ENCODE measurements around the gene PITPNM3.

PITPNM3 gene

DNA sequence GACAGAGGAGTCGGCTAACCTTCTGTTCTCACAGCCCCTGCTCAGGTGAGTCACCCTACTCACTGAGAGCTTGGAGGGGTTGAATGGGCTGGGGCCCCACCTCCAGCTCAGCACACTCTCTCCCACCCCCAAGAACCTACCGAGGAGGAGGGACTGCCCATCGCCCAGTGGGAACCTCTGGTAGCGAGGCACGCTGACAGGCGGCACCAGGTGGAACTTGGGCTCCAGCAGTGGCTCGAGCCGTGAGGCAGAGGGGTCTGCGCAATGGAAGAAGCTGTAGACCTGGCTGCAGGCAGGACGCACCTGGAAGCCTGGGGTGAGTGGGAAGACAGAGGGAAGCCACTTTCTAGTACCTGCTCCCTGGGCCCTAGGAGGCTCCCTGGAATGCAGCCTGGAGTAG is 83.8 kb downstream of the PITPNM3 start:
- TF ChIP-seq CREB1 (IDR thresholded peaks at IDR 0.05; ENCODE audit: low read depth), result no peak
- no peak for TF ChIP-seq RAD21 (IDR thresholded peaks at IDR 0.05; ENCODE audit: low read depth)
- TF ChIP-seq CEBPB (IDR thresholded peaks at IDR 0.05), result no peak
- no peak for TF ChIP-seq ZBTB7A (IDR thresholded peaks at IDR 0.05; ENCODE audit: low read depth)
- TF ChIP-seq TCF12 (IDR thresholded peaks at IDR 0.05; ENCODE audit: low read depth), result no peak
- TF ChIP-seq FOXM1 (IDR thresholded peaks at IDR 0.05; ENCODE audit: borderline replicate concordance, low read depth), result no peak
- no peak for TF ChIP-seq EGR1 (IDR thresholded peaks at IDR 0.05)
- TF ChIP-seq YY1 (IDR thresholded peaks at IDR 0.05; ENCODE audit: low read depth), result no peak
- no peak for TF ChIP-seq TEAD4 (IDR thresholded peaks at IDR 0.05)
- no peak for TF ChIP-seq TAF1 (IDR thresholded peaks at IDR 0.05; ENCODE audit: low read depth)
- TF ChIP-seq EP300 (IDR thresholded peaks at IDR 0.05; ENCODE audit: borderline replicate concordance), result no peak
- TF ChIP-seq REST (IDR thresholded peaks at IDR 0.05; ENCODE audit: low read depth), result no peak
- TF ChIP-seq MAX (IDR thresholded peaks at IDR 0.05), result no peak
- TF ChIP-seq NFIC (IDR thresholded peaks at IDR 0.05), result no peak
- no peak for TF ChIP-seq USF1 (IDR thresholded peaks at IDR 0.05)

DNA sequence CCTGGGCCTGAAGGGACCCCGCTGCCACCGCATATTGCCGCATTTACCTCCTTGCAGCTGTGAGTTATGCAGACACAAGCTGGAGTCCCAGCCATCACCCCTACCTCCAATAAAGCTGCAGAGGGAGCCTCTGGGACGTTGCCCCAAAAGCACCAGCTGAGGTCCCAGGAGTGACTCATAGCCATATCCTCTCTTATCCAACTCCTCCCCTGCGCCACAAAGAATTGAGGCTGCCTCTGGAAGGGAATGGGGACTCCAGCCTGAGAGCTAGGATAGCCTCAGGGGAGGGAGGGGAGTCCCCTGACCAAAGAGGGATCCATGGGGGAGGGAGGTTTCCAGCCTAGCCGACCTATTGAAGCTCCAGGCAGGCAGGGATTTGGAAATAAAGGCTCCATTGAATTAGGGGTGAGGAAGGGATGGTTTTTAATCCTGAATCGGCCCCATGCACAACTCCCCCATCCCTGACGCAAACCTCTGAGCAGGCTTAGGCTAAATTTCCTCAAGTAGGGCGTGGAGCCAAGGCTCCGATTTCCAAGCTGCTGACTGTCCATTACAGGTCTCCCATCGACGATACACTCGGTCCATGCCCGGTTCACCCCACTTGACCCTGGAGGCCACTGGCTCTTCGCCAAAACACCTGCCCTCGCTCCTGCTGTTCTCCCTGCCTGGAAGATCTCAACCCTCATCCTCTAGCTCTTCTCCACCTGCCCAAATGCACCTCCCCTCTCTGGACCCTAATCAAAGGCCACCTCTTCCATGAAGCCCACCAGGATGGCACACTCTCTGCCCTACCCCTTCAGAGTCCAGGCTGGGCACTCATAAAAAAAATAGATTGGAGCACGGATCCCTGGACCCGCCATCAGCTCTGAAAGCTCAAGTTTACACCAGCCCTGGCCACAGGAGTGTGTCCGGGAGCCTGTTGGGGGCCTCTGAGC is 84.6 kb downstream of the PITPNM3 start:
- no peak for TF ChIP-seq USF1 (IDR thresholded peaks at IDR 0.05)
- TF ChIP-seq CREB1 (IDR thresholded peaks at IDR 0.05; ENCODE audit: low read depth), result no peak
- no peak for TF ChIP-seq NFIC (IDR thresholded peaks at IDR 0.05)
- TF ChIP-seq RAD21 (IDR thresholded peaks at IDR 0.05; ENCODE audit: low read depth), result no peak

DNA sequence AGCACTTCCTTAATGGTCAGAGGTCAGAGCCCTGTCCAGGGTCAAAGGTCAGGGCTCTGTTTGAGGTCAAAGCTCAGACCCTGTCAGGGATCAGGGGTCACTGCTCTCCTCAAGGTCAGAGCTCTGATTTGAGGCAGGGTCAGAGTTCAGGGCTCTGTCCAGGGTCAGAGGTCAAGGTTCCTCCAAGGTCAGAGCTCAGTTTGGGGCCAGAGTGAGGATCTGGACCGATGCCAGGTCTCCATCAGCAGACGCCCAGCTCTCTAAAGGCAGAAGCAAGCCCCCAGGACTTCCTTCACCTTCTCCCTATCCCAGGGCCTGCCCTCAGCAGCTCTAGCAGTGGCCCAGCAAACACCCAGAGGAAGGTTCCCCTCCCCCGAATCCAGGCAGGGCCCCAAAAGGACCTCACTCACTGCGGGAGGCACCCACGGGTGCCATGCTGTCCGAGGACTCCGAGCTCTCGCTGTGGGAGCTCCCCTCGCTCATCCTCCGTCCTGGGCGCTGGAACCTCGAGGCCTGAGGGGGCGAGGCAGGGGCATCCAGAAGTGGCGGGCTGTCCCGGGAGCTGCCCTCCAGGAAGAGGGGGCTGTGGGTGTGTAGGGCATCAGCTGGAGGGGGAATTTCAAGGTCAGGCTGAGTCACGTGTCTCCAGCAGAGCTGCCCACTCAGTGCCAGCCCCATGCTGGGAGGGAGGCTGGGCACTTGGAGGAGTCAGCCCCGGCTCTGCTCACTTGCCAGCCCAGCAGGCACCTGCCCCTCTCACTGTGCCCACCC is 85.4 kb downstream of the PITPNM3 start:
- no peak for TF ChIP-seq USF1 (IDR thresholded peaks at IDR 0.05)
- TF ChIP-seq EP300 (IDR thresholded peaks at IDR 0.05; ENCODE audit: borderline replicate concordance), result no peak
- no peak for TF ChIP-seq FOXM1 (IDR thresholded peaks at IDR 0.05; ENCODE audit: borderline replicate concordance, low read depth)
- TF ChIP-seq TAF1 (IDR thresholded peaks at IDR 0.05; ENCODE audit: low read depth), result no peak
- no peak for TF ChIP-seq REST (IDR thresholded peaks at IDR 0.05; ENCODE audit: low read depth)
- TF ChIP-seq YY1 (IDR thresholded peaks at IDR 0.05; ENCODE audit: low read depth), result no peak
- TF ChIP-seq NFIC (IDR thresholded peaks at IDR 0.05), result no peak
- TF ChIP-seq ZBTB7A (IDR thresholded peaks at IDR 0.05; ENCODE audit: low read depth), result no peak
- TF ChIP-seq RAD21 (IDR thresholded peaks at IDR 0.05; ENCODE audit: low read depth), result no peak
- no peak for TF ChIP-seq CEBPB (IDR thresholded peaks at IDR 0.05)
- no peak for TF ChIP-seq TCF12 (IDR thresholded peaks at IDR 0.05; ENCODE audit: low read depth)

- no peak for TF ChIP-seq TEAD4 (IDR thresholded peaks at IDR 0.05)
- no peak for TF ChIP-seq MAX (IDR thresholded peaks at IDR 0.05)
- no peak for TF ChIP-seq TAF1 (IDR thresholded peaks at IDR 0.05; ENCODE audit: low read depth)
- TF ChIP-seq EGR1 (IDR thresholded peaks at IDR 0.05), result no peak
- TF ChIP-seq CREB1 (IDR thresholded peaks at IDR 0.05; ENCODE audit: low read depth), result no peak
- TF ChIP-seq FOXM1 (IDR thresholded peaks at IDR 0.05; ENCODE audit: borderline replicate concordance, low read depth), result no peak
- no peak for TF ChIP-seq RAD21 (IDR thresholded peaks at IDR 0.05; ENCODE audit: low read depth)
- no peak for TF ChIP-seq EP300 (IDR thresholded peaks at IDR 0.05; ENCODE audit: borderline replicate concordance)
- no peak for TF ChIP-seq REST (IDR thresholded peaks at IDR 0.05; ENCODE audit: low read depth)
- no peak for TF ChIP-seq ZBTB7A (IDR thresholded peaks at IDR 0.05; ENCODE audit: low read depth)
- no peak for TF ChIP-seq YY1 (IDR thresholded peaks at IDR 0.05; ENCODE audit: low read depth)
- TF ChIP-seq USF1 (IDR thresholded peaks at IDR 0.05), result no peak
- no peak for TF ChIP-seq CEBPB (IDR thresholded peaks at IDR 0.05)
- TF ChIP-seq NFIC (IDR thresholded peaks at IDR 0.05), result no peak
- no peak for TF ChIP-seq TCF12 (IDR thresholded peaks at IDR 0.05; ENCODE audit: low read depth)
Measured at GRCh38 chr17:6470146-6470718, 86.1 kb downstream of the PITPNM3 start.

All from Ishikawa (cell line).